Transverse colon (tissue), 4 donors: Measurements from ENCODE around the gene COX7B.

Source experiments
- CTCF ChIP-seq, 5 experiments: fragments of 200-600 bp in 3 of 5; fragments of 450-650 bp in 2 of 5; sonication (generic) in 3 of 5; IDR thresholded peaks; 1 replicate in 2 of 5; 2 replicates in 3 of 5; pipeline ENCODE4 v1.5.1; 2016 to 2017; ENCODE audit warnings: antibody characterized with exemption in 5 of 5, inconsistent platforms in 3 of 5, mild to moderate bottlenecking in 2 of 5, moderate library complexity in 1 of 5
- POLR2A ChIP-seq: fragments of 450-650 bp; IDR thresholded peaks from one replicate; pipeline ENCODE4 v1.6.1; 2016; ENCODE audit warnings: antibody characterized with exemption, mild to moderate bottlenecking, moderate library complexity
- POLR2AphosphoS5 ChIP-seq, 3 donors: sonication (generic); formaldehyde crosslinking; IDR thresholded peaks; one replicate each; pipeline ENCODE4 v1.6.1; 2016; ENCODE audit warnings: antibody characterized with exemption in 3 of 3

- no peak for TF ChIP-seq POLR2A
- no peak for TF ChIP-seq CTCF (IDR thresholded peaks at IDR 0.05)
- no peak for TF ChIP-seq POLR2AphosphoS5 (IDR thresholded peaks at IDR 0.05)
These were observed 54.4 kb downstream of the COX7B start for GRCh38 chrX:77953708-77954107.
